ENCODE results near the gene PMM1. TPM values are rescaled to one million over a fixed set of nuclear protein-coding genes. Genes with fewer than 3 reads are reported as not detected.
"Not testable (repeated sequence)": the region's sequence is repeated elsewhere in the genome, so short reads cannot be mapped to it uniquely, and the experiment has no call there.

PMM1 gene
- total RNA-seq: 12.9 TPM
- long read RNA-seq, transcript PMM1-201 (8 exons, 1,298 nt): major isoform, 20 of 28 reads
- long read RNA-seq, partial matches to known transcripts: 2 of 28 reads
- long read RNA-seq, other reads (novel, unspliced or antisense): 4 of 28 reads

- ATAC-seq (peak; percentile 98), DNase-seq (peak; percentile 100)
- intact Hi-C loops (cut with micrococcal nuclease): no loop called here
Observed at GRCh38 chr22:41589391-41590241, at the start of gene PMM1. Gene PMM1 (minus strand): TSS chr22:41589840. CDS start chr22:41589805, 35 bp downstream.

GRCh38 chr22:41638748-41639147 lies 49.1 kb upstream of the PMM1 start:
- DNase-seq (no peak), ATAC-seq (no peak)
- intact Hi-C loops (cut with micrococcal nuclease): no loop called here

- intact Hi-C loops (cut with micrococcal nuclease): no loop called here
- ATAC-seq: peak; percentile 3
- DNase-seq: no peak
Observed at GRCh38 chr22:41638124-41638523, 48.5 kb upstream of the PMM1 start.

- ATAC-seq; intact Hi-C loops (cut with micrococcal nuclease); DNase-seq: not testable (repeated sequence)
Observed at GRCh38 chr22:41637623-41638022, 48.0 kb upstream of the PMM1 start.

- ATAC-seq: peak; percentile 84
- DNase-seq: peak; percentile 40
- intact Hi-C loops (cut with micrococcal nuclease): no loop called here
Observed at GRCh38 chr22:41636467-41636866, 46.8 kb upstream of the PMM1 start.

GRCh38 chr22:41634610-41635009 lies 45.0 kb upstream of the PMM1 start:
- intact Hi-C loops (cut with micrococcal nuclease); DNase-seq; ATAC-seq: not testable (repeated sequence)

- intact Hi-C loops (cut with micrococcal nuclease); ATAC-seq; DNase-seq: not testable (repeated sequence)
Observed at GRCh38 chr22:41631615-41632014, 42.0 kb upstream of the PMM1 start.

GRCh38 chr22:41631115-41631514 lies 41.5 kb upstream of the PMM1 start:
- intact Hi-C loops (cut with micrococcal nuclease); DNase-seq; ATAC-seq: not testable (repeated sequence)

GRCh38 chr22:41625577-41625976 lies 35.9 kb upstream of the PMM1 start:
- ATAC-seq: no peak
- intact Hi-C loops (cut with micrococcal nuclease): no loop called here
- DNase-seq: no peak

GRCh38 chr22:41621911-41622179 lies 32.2 kb upstream of the PMM1 start:
- intact Hi-C loops (cut with micrococcal nuclease): no loop called here
- no peak for ATAC-seq

GRCh38 chr22:41621099-41621910 lies 31.7 kb upstream of the PMM1 start, which contains the start of gene XRCC6:
Gene XRCC6 (plus strand): TSS chr22:41621295. CDS start chr22:41622005, 710 bp downstream.
- ATAC-seq (peak; percentile 97), DNase-seq (peak; percentile 100)
- intact Hi-C loops (cut with micrococcal nuclease): no loop called here

More at GRCh38 chr22:41621911-41622179, 32.2 kb upstream of the PMM1 start:
- no peak for DNase-seq

- no peak for ATAC-seq
- intact Hi-C loops (cut with micrococcal nuclease): no loop called here
Observed at GRCh38 chr22:41620589-41621098, 31.0 kb upstream of the PMM1 start, which contains the start of gene DESI1. Gene DESI1 (minus strand): TSS chr22:41621043. CDS start chr22:41620839, 204 bp downstream.

GRCh38 chr22:41619979-41620588 lies 30.4 kb upstream of the PMM1 start:
- peak; percentile 44 for DNase-seq
- peak; percentile 36 for ATAC-seq
- intact Hi-C loops (cut with micrococcal nuclease): no loop called here

More at GRCh38 chr22:41620589-41621098, 31.0 kb upstream of the PMM1 start, which contains the start of gene DESI1:
- no peak for DNase-seq

- intact Hi-C loops (cut with micrococcal nuclease): no loop called here
- DNase-seq (no peak), ATAC-seq (no peak)
Observed at GRCh38 chr22:41613456-41613855, 23.8 kb upstream of the PMM1 start.

- ATAC-seq (no peak), DNase-seq (no peak)
- intact Hi-C loops (cut with micrococcal nuclease): no loop called here
Observed at GRCh38 chr22:41612603-41613306, 23.1 kb upstream of the PMM1 start.

GRCh38 chr22:41608386-41608785 lies 18.7 kb upstream of the PMM1 start:
- ATAC-seq (peak; percentile 80), DNase-seq (peak; percentile 49)
- intact Hi-C loops (cut with micrococcal nuclease): no loop called here

- intact Hi-C loops (cut with micrococcal nuclease): no loop called here
- DNase-seq (no peak), ATAC-seq (no peak)
Observed at GRCh38 chr22:41603873-41604332, 14.3 kb upstream of the PMM1 start.

- no peak for DNase-seq
- no peak for ATAC-seq
- intact Hi-C loops (cut with micrococcal nuclease): no loop called here
Observed at GRCh38 chr22:41600976-41601375, 11.3 kb upstream of the PMM1 start.

Data from left ventricle myocardium superior (tissue), 1 donor.